H9 (cell line): ENCODE results near the gene TFDP1. TPM values are rescaled to one million over a fixed set of nuclear protein-coding genes. Genes with fewer than 3 reads are reported as not detected.

ENCODE experiments used
- DNase-seq: peaks from one replicate; pipeline ENCODE4 v3.0.0-alpha.2; 2017
- H2AFZ ChIP-seq: one replicate; pipeline ENCODE4 v1.6.1; 2013; ENCODE audit warnings: mild to moderate bottlenecking, low read length, control low read depth, moderate library complexity
- H2AK5ac ChIP-seq: 2 replicates; pipeline ENCODE4 v1.6.1; 2013; ENCODE audit warnings: low read length, control low read depth, mixed read lengths; ENCODE audit not compliant: insufficient read length
- H2BK120ac ChIP-seq: one replicate; pipeline ENCODE4 v1.6.1; 2013; ENCODE audit warnings: low read depth, mild to moderate bottlenecking, low read length, control low read depth, inconsistent platforms; ENCODE audit not compliant: poor library complexity, severe bottlenecking
- H2BK12ac ChIP-seq: 2 replicates; pipeline ENCODE4 v1.6.1; 2013; ENCODE audit warnings: low read length, control low read depth, mixed read lengths, low read depth; ENCODE audit not compliant: insufficient read length
- H2BK15ac ChIP-seq: 2 replicates; pipeline ENCODE4 v1.6.1; 2013; ENCODE audit warnings: low read depth, low read length, control low read depth
- H2BK20ac ChIP-seq: one replicate; pipeline ENCODE4 v1.6.1; 2013; ENCODE audit warnings: low read depth, mild to moderate bottlenecking, low read length, control low read depth, inconsistent platforms; ENCODE audit not compliant: poor library complexity, severe bottlenecking
- H2BK5ac ChIP-seq: 2 replicates; pipeline ENCODE4 v1.6.1; 2013; ENCODE audit warnings: low read length, control low read depth, mixed read lengths; ENCODE audit not compliant: insufficient read length
- H3K14ac ChIP-seq: 2 replicates; pipeline ENCODE4 v1.6.1; 2013; ENCODE audit warnings: low read length, control low read depth; ENCODE audit not compliant: insufficient read depth
- H3K18ac ChIP-seq: 2 replicates; pipeline ENCODE4 v1.6.1; 2013; ENCODE audit warnings: low read depth, mild to moderate bottlenecking, mixed read lengths, low read length, control low read depth; ENCODE audit not compliant: insufficient read length
- H3K23ac ChIP-seq: 2 replicates; pipeline ENCODE4 v1.6.1; 2013; ENCODE audit warnings: low read length, control low read depth, mixed read lengths, low read depth; ENCODE audit not compliant: insufficient read length
- H3K23me2 ChIP-seq: 2 replicates; pipeline ENCODE4 v1.6.1; 2013; ENCODE audit warnings: low read depth, mild to moderate bottlenecking, mixed read lengths, low read length, control low read depth; ENCODE audit not compliant: insufficient read length, poor library complexity, severe bottlenecking
- H3K27ac ChIP-seq: 2 replicates; pipeline ENCODE4 v1.5.1; 2013; ENCODE audit warnings: low read length, control low read depth, mixed read lengths, low read depth; ENCODE audit not compliant: insufficient read length
- H3K27me3 ChIP-seq: 2 replicates; pipeline ENCODE4 v1.6.1; 2013; ENCODE audit warnings: low read length, control low read depth, inconsistent platforms; ENCODE audit not compliant: insufficient read depth
- H3K4ac ChIP-seq: 2 replicates; pipeline ENCODE4 v1.6.1; 2013; ENCODE audit warnings: low read depth, mild to moderate bottlenecking, control low read depth, inconsistent platforms, low read length, moderate library complexity
- H3K4me1 ChIP-seq: 2 replicates; pipeline ENCODE4 v1.6.1; 2013; ENCODE audit warnings: low read length, control low read depth, inconsistent platforms; ENCODE audit not compliant: insufficient read depth
- H3K4me2 ChIP-seq: 2 replicates; pipeline ENCODE4 v1.6.1; 2013; ENCODE audit warnings: low read length, control low read depth, mixed read lengths; ENCODE audit not compliant: insufficient read length, insufficient read depth
- H3K56ac ChIP-seq: 2 replicates; pipeline ENCODE4 v1.6.1; 2013; ENCODE audit warnings: low read depth, mild to moderate bottlenecking, mixed read lengths, low read length, control low read depth; ENCODE audit not compliant: insufficient read length
- H3K79me1 ChIP-seq: 2 replicates; pipeline ENCODE4 v1.6.1; 2013; ENCODE audit warnings: low read depth, mild to moderate bottlenecking, moderate library complexity, low read length, control low read depth, inconsistent platforms; ENCODE audit not compliant: insufficient read depth, poor library complexity, severe bottlenecking
- H3K79me2 ChIP-seq: 2 replicates; pipeline ENCODE4 v1.6.1; 2013; ENCODE audit warnings: low read length, control low read depth, inconsistent platforms; ENCODE audit not compliant: insufficient read depth
- H3K9ac ChIP-seq: 2 replicates; pipeline ENCODE4 v1.6.1; 2013; ENCODE audit warnings: low read length, control low read depth, mixed read lengths; ENCODE audit not compliant: insufficient read length; ENCODE audit errors: extremely low read depth
- H3K9me3 ChIP-seq: one replicate; pipeline ENCODE4 v1.6.1; 2013; ENCODE audit warnings: low read depth, low read length, inconsistent platforms; ENCODE audit not compliant: control insufficient read depth
- H3T11ph ChIP-seq: one replicate; pipeline ENCODE4 v1.6.1; 2013; ENCODE audit warnings: mild to moderate bottlenecking, low read length, control low read depth, inconsistent platforms
- H4K20me1 ChIP-seq: one replicate; pipeline ENCODE4 v1.6.1; 2013; ENCODE audit not compliant: control insufficient read depth, insufficient read length, insufficient read depth
- H4K5ac ChIP-seq: 2 replicates; pipeline ENCODE4 v1.6.1; 2013; ENCODE audit warnings: low read depth, mild to moderate bottlenecking, mixed read lengths, low read length, control low read depth; ENCODE audit not compliant: insufficient read length
- H4K8ac ChIP-seq: replicated peaks from 2 replicates; pipeline ENCODE4 v1.6.1; 2013; ENCODE audit warnings: low read length, control low read depth, mixed read lengths, low read depth; ENCODE audit not compliant: insufficient read length
- H4K91ac ChIP-seq: 2 replicates; pipeline ENCODE4 v1.6.1; 2013; ENCODE audit warnings: low read depth, mild to moderate bottlenecking, moderate library complexity, mixed read lengths, low read length, control low read depth; ENCODE audit not compliant: insufficient read length
- H3K27ac Mint-ChIP-seq, 3 experiments: 2 replicates in 2 of 3; 3 replicates in 1 of 3; pipeline ENCODE4 v1.8.0; 2020 to 2021; ENCODE audit warnings: mixed read lengths in 3 of 3, mild to moderate bottlenecking in 1 of 3, moderate library complexity in 1 of 3
- H3K27me3 Mint-ChIP-seq: 2 replicates; pipeline ENCODE4 v1.8.0; 2021; ENCODE audit warnings: low read depth, mild to moderate bottlenecking, moderate library complexity, mixed read lengths
- H3K36me3 Mint-ChIP-seq, 3 experiments: 2 replicates in 2 of 3; 3 replicates in 1 of 3; pipeline ENCODE4 v1.8.0; 2020 to 2021; ENCODE audit warnings: low read depth in 3 of 3, mixed read lengths in 3 of 3; ENCODE audit not compliant: insufficient read depth in 1 of 3
- H3K4me1 Mint-ChIP-seq, 2 experiments: 2 replicates each; pipeline ENCODE4 v1.8.0; 2020; ENCODE audit warnings: mixed read lengths in 2 of 2
- H3K4me3 Mint-ChIP-seq, 2 experiments: 2 replicates in 1 of 2; 3 replicates in 1 of 2; pipeline ENCODE4 v1.8.0; 2020 to 2021; ENCODE audit warnings: mild to moderate bottlenecking in 2 of 2, mixed read lengths in 2 of 2, moderate library complexity in 1 of 2
- H3K9me3 Mint-ChIP-seq, 2 experiments: 2 replicates in 1 of 2; 3 replicates in 1 of 2; pipeline ENCODE4 v1.8.0; 2020; ENCODE audit warnings: mild to moderate bottlenecking in 2 of 2, mixed read lengths in 2 of 2, moderate library complexity in 1 of 2
- WGBS: extraction: QIAGEN DNeasy Blood & Tissue Kit; methylation state at CpG from one replicate; pipeline ENCODE4 v1.1.7; 2013; ENCODE audit warnings: missing lambda C conversion rate, low lambda C conversion rate, mixed read lengths; ENCODE audit not compliant: insufficient read length; ENCODE audit errors: extremely low coverage; 5-methylcytosine and 5-hydroxymethylcytosine counted together
- total RNA-seq: library from RNA; stranded (reverse); gene quantifications from 2 replicates; pipeline ENCODE4 v1.2.1, GENCODE V29; 2021
- TF ChIP-seq, protein P1 (sequence below): fragments of 200-600 bp; sonication (generic); conservative IDR thresholded peaks from 3 replicates; pipeline ENCODE4 v1.8.0; 2021; ENCODE audit warnings: antibody characterized with exemption, mild to moderate bottlenecking

Gene TFDP1
- total RNA-seq, 1 experiment from 2014 or later: 111 TPM

GRCh38 chr13:113547238-113547971 is 37.1 kb upstream of the TFDP1 start:
- Histone ChIP-seq H2AFZ (no peak overlapping the region), H4K8ac (no peak overlapping the region), H3K14ac (no peak overlapping the region), H3K9ac (no peak overlapping the region), H3K79me2 (no peaks in the 10 kb centered on the region; the same call in 1 of the 2 replicates), H3K23me2 (no peaks in the 10 kb centered on the region), H3K23ac (no peak overlapping the region), H2BK12ac (no peak overlapping the region), H2AK5ac (no peak overlapping the region), H3K4me1 (no peaks in the 10 kb centered on the region), H2BK15ac (no peak overlapping the region), H3K18ac (no peak overlapping the region), H4K91ac (no peak overlapping the region), H3K27ac (no peak overlapping the region), H3K4ac (no peak overlapping the region), H2BK20ac (no peak overlapping the region), H4K5ac (no peak overlapping the region), H3K4me2 (no peak overlapping the region), H4K20me1 (peaks cover 3% of the 10 kb centered on the region), H3K56ac (no peak overlapping the region), H2BK120ac (no peak overlapping the region), H3T11ph (no peak overlapping the region), H2BK5ac (no peak overlapping the region), H3K79me1 (no peaks in the 10 kb centered on the region), H3K27me3 (no peaks in the 10 kb centered on the region), H3K9me3 (no peaks in the 10 kb centered on the region)
- TF ChIP-seq, protein P1, sequence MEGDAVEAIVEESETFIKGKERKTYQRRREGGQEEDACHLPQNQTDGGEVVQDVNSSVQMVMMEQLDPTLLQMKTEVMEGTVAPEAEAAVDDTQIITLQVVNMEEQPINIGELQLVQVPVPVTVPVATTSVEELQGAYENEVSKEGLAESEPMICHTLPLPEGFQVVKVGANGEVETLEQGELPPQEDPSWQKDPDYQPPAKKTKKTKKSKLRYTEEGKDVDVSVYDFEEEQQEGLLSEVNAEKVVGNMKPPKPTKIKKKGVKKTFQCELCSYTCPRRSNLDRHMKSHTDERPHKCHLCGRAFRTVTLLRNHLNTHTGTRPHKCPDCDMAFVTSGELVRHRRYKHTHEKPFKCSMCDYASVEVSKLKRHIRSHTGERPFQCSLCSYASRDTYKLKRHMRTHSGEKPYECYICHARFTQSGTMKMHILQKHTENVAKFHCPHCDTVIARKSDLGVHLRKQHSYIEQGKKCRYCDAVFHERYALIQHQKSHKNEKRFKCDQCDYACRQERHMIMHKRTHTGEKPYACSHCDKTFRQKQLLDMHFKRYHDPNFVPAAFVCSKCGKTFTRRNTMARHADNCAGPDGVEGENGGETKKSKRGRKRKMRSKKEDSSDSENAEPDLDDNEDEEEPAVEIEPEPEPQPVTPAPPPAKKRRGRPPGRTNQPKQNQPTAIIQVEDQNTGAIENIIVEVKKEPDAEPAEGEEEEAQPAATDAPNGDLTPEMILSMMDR: no peak
- H3K4me1 Mint-ChIP-seq: peaks cover 3 to 26% of the 10 kb centered on the region in 2 experiments; a peak in 3 of 4 replicates
- DNase-seq: no peak
- WGBS: no CpG with 5 or more reads among the region's 27 CpGs
- peaks cover 0 to 22% (median 19%) of the 10 kb centered on the region in 3 experiments; a peak in 6 of 7 replicates for H3K36me3 Mint-ChIP-seq
- H3K27ac Mint-ChIP-seq: peak overlapping the region in 1 of 3 experiments; percentile 49; a peak in 2 of 7 replicates
- H3K27me3 Mint-ChIP-seq: no peaks in the 10 kb centered on the region; the same call in 1 of the 2 replicates
- no peaks in the 10 kb centered on the region for H3K9me3 Mint-ChIP-seq
- H3K4me3 Mint-ChIP-seq: no peak overlapping the region
